ENCODE measurements around the gene CYP27B1.
"Not testable (repeated sequence)": the region's sequence is repeated elsewhere in the genome, so short reads cannot be mapped to it uniquely, and the experiment has no call there.

CYP27B1 gene

GRCh38 chr12:57775044-57775443, 8.2 kb upstream of the CYP27B1 start:
- peaks cover 0 to 2% of the 10 kb centered on the region in 2 donors for H3K36me3 ChIP-seq (ENCODE audit: control insufficient read depth in 2 of 2, insufficient read depth in 2 of 2, low read length in 2 of 2)
- H3K27ac ChIP-seq (ENCODE audit: low read length), result no peak overlapping the region
- peaks cover 22% of the 10 kb centered on the region for H3K4me1 ChIP-seq (ENCODE audit: control insufficient read depth, insufficient read depth, low read length)
- H3K27me3 ChIP-seq (ENCODE audit: control insufficient read depth in 1 of 2, insufficient read depth in 2 of 2, low read length in 2 of 2), result no peaks in the 10 kb centered on the region
- H3K9ac ChIP-seq (ENCODE audit: low read length in 2 of 2), result no peak overlapping the region
- H3K4me3 ChIP-seq (ENCODE audit: low read length in 2 of 2), result no peak overlapping the region
- H3K9me3 ChIP-seq (ENCODE audit: control insufficient read depth in 2 of 2, low read length in 2 of 2), result no peaks in the 10 kb centered on the region

- H3K27ac ChIP-seq (ENCODE audit: low read length); H3K9me3 ChIP-seq (ENCODE audit: control insufficient read depth in 2 of 2, low read length in 2 of 2); H3K27me3 ChIP-seq (ENCODE audit: control insufficient read depth in 1 of 2, insufficient read depth in 2 of 2, low read length in 2 of 2); H3K4me3 ChIP-seq (ENCODE audit: low read length in 2 of 2); H3K9ac ChIP-seq (ENCODE audit: low read length in 2 of 2); H3K36me3 ChIP-seq (ENCODE audit: control insufficient read depth in 2 of 2, insufficient read depth in 2 of 2, low read length in 2 of 2): not testable (repeated sequence)
- H3K4me1 ChIP-seq (ENCODE audit: control insufficient read depth, insufficient read depth, low read length), result peaks cover 22% of the 10 kb centered on the region
Observed at GRCh38 chr12:57774634-57775033, 7.8 kb upstream of the CYP27B1 start.

- no peaks in the 10 kb centered on the region for H3K9me3 ChIP-seq (ENCODE audit: control insufficient read depth in 2 of 2, low read length in 2 of 2)
- H3K9ac ChIP-seq (ENCODE audit: low read length in 2 of 2), result peak within 1 kb of the TSS; percentile 90
- no peaks in the 10 kb centered on the region for H3K27me3 ChIP-seq (ENCODE audit: control insufficient read depth in 1 of 2, insufficient read depth in 2 of 2, low read length in 2 of 2)
- peaks cover 0 to 8% of the 10 kb centered on the region in 2 donors for H3K36me3 ChIP-seq (ENCODE audit: control insufficient read depth in 2 of 2, insufficient read depth in 2 of 2, low read length in 2 of 2)
- peak within 1 kb of the TSS; percentile 96 to 97 for H3K4me3 ChIP-seq (ENCODE audit: low read length in 2 of 2)
- H3K27ac ChIP-seq (ENCODE audit: low read length), result peak within 1 kb of the TSS; percentile 83
- peaks cover 22% of the 10 kb centered on the region for H3K4me1 ChIP-seq (ENCODE audit: control insufficient read depth, insufficient read depth, low read length)
Observed at GRCh38 chr12:57772429-57773322, 5.8 kb upstream of the CYP27B1 start, which contains the start of gene EEF1AKMT3. EEF1AKMT3 (plus strand) TSS chr12:57772614; CDS start chr12:57772725, 111 bp downstream.

GRCh38 chr12:57771873-57772428, 5.1 kb upstream of the CYP27B1 start, which contains the start of gene METTL1:
METTL1 (minus strand) TSS chr12:57772105; CDS start chr12:57772083, 22 bp downstream.
- Histone ChIP-seq H3K9ac (ENCODE audit: low read length in 2 of 2) (peak within 1 kb of the TSS; percentile 90), H3K36me3 (ENCODE audit: control insufficient read depth in 2 of 2, insufficient read depth in 2 of 2, low read length in 2 of 2) (peaks cover 0 to 8% of the 10 kb centered on the region in 2 donors), H3K27me3 (ENCODE audit: control insufficient read depth in 1 of 2, insufficient read depth in 2 of 2, low read length in 2 of 2) (peaks cover 0 to 3% of the 10 kb centered on the region in 2 donors), H3K4me1 (ENCODE audit: control insufficient read depth, insufficient read depth, low read length) (peaks cover 25% of the 10 kb centered on the region), H3K9me3 (ENCODE audit: control insufficient read depth in 2 of 2, low read length in 2 of 2) (no peaks in the 10 kb centered on the region), H3K27ac (ENCODE audit: low read length) (peak within 1 kb of the TSS; percentile 83), H3K4me3 (ENCODE audit: low read length in 2 of 2) (peak within 1 kb of the TSS; percentile 96 to 97)

DNA sequence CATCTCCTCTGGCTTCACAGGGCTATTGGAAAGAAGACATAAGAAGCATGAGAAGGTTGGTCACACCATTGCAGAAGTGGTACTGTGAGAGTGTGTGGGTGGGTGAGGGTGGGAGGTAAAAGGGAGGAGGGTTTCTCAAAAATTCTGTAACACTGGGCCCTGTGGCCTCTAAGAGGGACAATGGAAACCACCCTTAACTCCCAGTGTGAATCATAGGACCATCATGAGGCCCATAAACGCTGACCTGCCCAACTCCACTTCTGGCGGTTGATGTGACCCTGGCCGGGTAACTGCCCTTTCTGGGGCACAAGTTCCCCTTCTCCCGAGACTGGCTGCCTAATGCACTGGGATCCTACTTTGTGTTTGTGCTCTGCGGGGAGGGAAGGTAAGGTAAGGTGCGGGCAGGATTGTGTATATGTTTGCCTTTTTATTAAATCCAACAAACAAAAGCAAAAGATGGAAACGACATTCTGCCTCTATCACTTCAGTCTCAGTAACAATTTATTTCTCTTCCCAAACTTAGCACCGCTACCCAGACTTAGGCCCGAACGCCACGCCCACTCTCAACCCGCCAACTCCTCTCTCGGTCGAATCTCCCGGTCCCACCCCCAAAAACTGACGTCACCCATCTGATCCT, 4.5 kb upstream of the CYP27B1 start:
- H3K9me3 ChIP-seq (ENCODE audit: control insufficient read depth in 2 of 2, low read length in 2 of 2), result no peaks in the 10 kb centered on the region
- H3K4me1 ChIP-seq (ENCODE audit: control insufficient read depth, insufficient read depth, low read length), result peaks cover 31% of the 10 kb centered on the region
- peak overlapping the region; percentile 90 for H3K9ac ChIP-seq (ENCODE audit: low read length in 2 of 2)
- H3K36me3 ChIP-seq (ENCODE audit: control insufficient read depth in 2 of 2, insufficient read depth in 2 of 2, low read length in 2 of 2), result peaks cover 0 to 8% of the 10 kb centered on the region in 2 donors
- peak overlapping the region; percentile 83 for H3K27ac ChIP-seq (ENCODE audit: low read length)
- peaks cover under 1 to 3% of the 10 kb centered on the region in 2 donors for H3K27me3 ChIP-seq (ENCODE audit: control insufficient read depth in 1 of 2, insufficient read depth in 2 of 2, low read length in 2 of 2)
- H3K4me3 ChIP-seq (ENCODE audit: low read length in 2 of 2), result peak overlapping the region; percentile 96 to 97

DNA sequence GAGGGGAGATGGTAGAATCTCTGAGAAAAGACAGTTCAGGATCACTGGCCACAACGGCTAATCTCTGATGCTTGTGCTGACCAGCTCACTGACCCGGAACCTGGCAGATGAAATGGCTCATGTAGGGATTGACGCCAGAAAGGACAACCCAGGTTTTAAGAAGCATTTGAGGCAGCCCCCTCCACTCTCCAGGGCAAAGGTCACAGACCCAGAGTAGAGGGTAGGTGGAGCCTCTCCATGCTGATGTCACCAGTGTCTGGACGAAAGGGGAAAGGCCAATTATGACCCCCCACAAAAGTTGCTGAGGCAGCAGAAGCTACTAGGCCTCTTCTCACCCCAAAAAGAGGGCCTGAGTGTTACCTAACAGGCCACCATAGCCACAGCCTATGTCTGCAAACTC, 3.9 kb upstream of the CYP27B1 start:
- peak overlapping the region in 1 of 2 donors; percentile 97 for H3K4me3 ChIP-seq (ENCODE audit: low read length in 2 of 2)

DNA sequence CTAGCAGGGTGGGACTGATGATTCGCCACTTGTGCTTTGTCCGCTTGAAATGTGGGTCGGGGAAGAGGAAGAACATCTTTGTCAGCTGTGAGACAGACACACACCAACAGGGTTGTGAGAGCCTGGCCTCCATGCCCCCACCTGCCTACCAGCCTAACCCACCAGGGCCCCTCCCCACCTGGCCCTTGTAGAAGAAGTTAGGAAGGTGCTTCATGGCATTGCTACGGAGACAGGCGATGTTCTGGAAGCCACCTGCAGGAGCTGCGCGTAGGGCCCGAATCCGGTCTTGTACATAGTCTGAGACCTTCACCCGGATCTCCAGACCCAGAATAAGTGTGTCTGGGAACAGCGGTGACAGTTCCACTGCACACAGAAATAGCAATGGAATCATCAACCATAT, 2.7 kb upstream of the CYP27B1 start:
- Histone ChIP-seq H3K4me3 (ENCODE audit: low read length in 2 of 2) (no peak overlapping the region), H3K9me3 (ENCODE audit: control insufficient read depth in 2 of 2, low read length in 2 of 2) (no peaks in the 10 kb centered on the region), H3K36me3 (ENCODE audit: control insufficient read depth in 2 of 2, insufficient read depth in 2 of 2, low read length in 2 of 2) (peaks cover 0 to 8% of the 10 kb centered on the region in 2 donors), H3K27me3 (ENCODE audit: control insufficient read depth in 1 of 2, insufficient read depth in 2 of 2, low read length in 2 of 2) (peaks cover 17 to 18% of the 10 kb centered on the region in 2 donors), H3K4me1 (ENCODE audit: control insufficient read depth, insufficient read depth, low read length) (peaks cover 49% of the 10 kb centered on the region), H3K27ac (ENCODE audit: low read length) (no peak overlapping the region), H3K9ac (ENCODE audit: low read length in 2 of 2) (no peak overlapping the region)

More for the DNA sequence above, 3.9 kb upstream of the CYP27B1 start:
- peaks cover 6% of the 10 kb centered on the region in 2 donors for H3K27me3 ChIP-seq (ENCODE audit: control insufficient read depth in 1 of 2, insufficient read depth in 2 of 2, low read length in 2 of 2)
- H3K27ac ChIP-seq (ENCODE audit: low read length), result no peak overlapping the region
- H3K9ac ChIP-seq (ENCODE audit: low read length in 2 of 2), result peak overlapping the region in 1 of 2 donors; percentile 7
- H3K4me1 ChIP-seq (ENCODE audit: control insufficient read depth, insufficient read depth, low read length), result peaks cover 37% of the 10 kb centered on the region
- H3K36me3 ChIP-seq (ENCODE audit: control insufficient read depth in 2 of 2, insufficient read depth in 2 of 2, low read length in 2 of 2), result peaks cover 0 to 8% of the 10 kb centered on the region in 2 donors
- H3K9me3 ChIP-seq (ENCODE audit: control insufficient read depth in 2 of 2, low read length in 2 of 2), result no peaks in the 10 kb centered on the region

DNA sequence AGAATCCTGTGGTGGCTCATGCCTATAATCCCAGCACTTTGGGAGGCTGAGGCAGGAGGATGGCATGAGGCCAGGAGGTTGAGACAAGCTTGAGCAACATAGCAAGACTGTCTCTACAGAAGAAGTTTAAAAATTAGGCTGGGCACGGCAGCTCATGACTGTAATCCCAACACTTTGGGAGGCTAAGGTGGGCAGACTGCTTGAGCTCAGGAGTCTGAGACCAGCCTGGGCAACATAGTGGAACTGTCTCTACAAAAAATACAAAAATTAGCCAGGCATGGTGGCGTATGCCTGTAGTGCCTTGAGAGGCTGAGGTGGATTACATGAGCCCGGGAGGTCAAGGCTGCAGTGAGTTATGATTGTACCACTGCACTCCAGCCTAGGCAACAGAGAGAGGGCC, 998 bp upstream of the CYP27B1 start:
- H3K36me3 ChIP-seq (ENCODE audit: control insufficient read depth in 2 of 2, insufficient read depth in 2 of 2, low read length in 2 of 2), result peaks cover 0 to 8% of the 10 kb centered on the region in 2 donors
- H3K4me1 ChIP-seq (ENCODE audit: control insufficient read depth, insufficient read depth, low read length), result peaks cover 46% of the 10 kb centered on the region
- no peak overlapping the region for H3K27ac ChIP-seq (ENCODE audit: low read length)
- H3K27me3 ChIP-seq (ENCODE audit: control insufficient read depth in 1 of 2, insufficient read depth in 2 of 2, low read length in 2 of 2), result peaks cover 35% of the 10 kb centered on the region in 2 donors
- no peaks in the 10 kb centered on the region for H3K9me3 ChIP-seq (ENCODE audit: control insufficient read depth in 2 of 2, low read length in 2 of 2)
- no peak overlapping the region for H3K9ac ChIP-seq (ENCODE audit: low read length in 2 of 2)
- H3K4me3 ChIP-seq (ENCODE audit: low read length in 2 of 2), result no peak overlapping the region

GRCh38 chr12:57767305-57767698, 424 bp upstream of the CYP27B1 start:
- Histone ChIP-seq H3K9ac (ENCODE audit: low read length in 2 of 2) (no peak overlapping the region), H3K27ac (ENCODE audit: low read length) (no peak overlapping the region), H3K9me3 (ENCODE audit: control insufficient read depth in 2 of 2, low read length in 2 of 2) (no peaks in the 10 kb centered on the region), H3K4me3 (ENCODE audit: low read length in 2 of 2) (no peak overlapping the region), H3K27me3 (ENCODE audit: control insufficient read depth in 1 of 2, insufficient read depth in 2 of 2, low read length in 2 of 2) (peaks cover 40% of the 10 kb centered on the region in 2 donors), H3K36me3 (ENCODE audit: control insufficient read depth in 2 of 2, insufficient read depth in 2 of 2, low read length in 2 of 2) (peaks cover 0 to 8% of the 10 kb centered on the region in 2 donors), H3K4me1 (ENCODE audit: control insufficient read depth, insufficient read depth, low read length) (peaks cover 44% of the 10 kb centered on the region)

- Histone ChIP-seq H3K4me3 (ENCODE audit: low read length in 2 of 2) (peak overlapping the region; percentile 59 to 74), H3K27ac (ENCODE audit: low read length) (no peak overlapping the region), H3K4me1 (ENCODE audit: control insufficient read depth, insufficient read depth, low read length) (peaks cover 31% of the 10 kb centered on the region), H3K27me3 (ENCODE audit: control insufficient read depth in 1 of 2, insufficient read depth in 2 of 2, low read length in 2 of 2) (peaks cover 46 to 48% of the 10 kb centered on the region in 2 donors), H3K9me3 (ENCODE audit: control insufficient read depth in 2 of 2, low read length in 2 of 2) (no peaks in the 10 kb centered on the region), H3K9ac (ENCODE audit: low read length in 2 of 2) (peak overlapping the region in 1 of 2 donors; percentile 13), H3K36me3 (ENCODE audit: control insufficient read depth in 2 of 2, insufficient read depth in 2 of 2, low read length in 2 of 2) (peaks cover 0 to 10% of the 10 kb centered on the region in 2 donors)
Observed at GRCh38 chr12:57765698-57766463, 997 bp downstream of the CYP27B1 start.
